Measurements from ENCODE around the gene SLC10A7. TPM values are rescaled to one million over a fixed set of nuclear protein-coding genes. Genes with fewer than 3 reads are reported as not detected.

SLC10A7 gene
- total RNA-seq, 4 donors from 2014 or later = 12.9 to 28.1 (median 19.5) TPM

DNA sequence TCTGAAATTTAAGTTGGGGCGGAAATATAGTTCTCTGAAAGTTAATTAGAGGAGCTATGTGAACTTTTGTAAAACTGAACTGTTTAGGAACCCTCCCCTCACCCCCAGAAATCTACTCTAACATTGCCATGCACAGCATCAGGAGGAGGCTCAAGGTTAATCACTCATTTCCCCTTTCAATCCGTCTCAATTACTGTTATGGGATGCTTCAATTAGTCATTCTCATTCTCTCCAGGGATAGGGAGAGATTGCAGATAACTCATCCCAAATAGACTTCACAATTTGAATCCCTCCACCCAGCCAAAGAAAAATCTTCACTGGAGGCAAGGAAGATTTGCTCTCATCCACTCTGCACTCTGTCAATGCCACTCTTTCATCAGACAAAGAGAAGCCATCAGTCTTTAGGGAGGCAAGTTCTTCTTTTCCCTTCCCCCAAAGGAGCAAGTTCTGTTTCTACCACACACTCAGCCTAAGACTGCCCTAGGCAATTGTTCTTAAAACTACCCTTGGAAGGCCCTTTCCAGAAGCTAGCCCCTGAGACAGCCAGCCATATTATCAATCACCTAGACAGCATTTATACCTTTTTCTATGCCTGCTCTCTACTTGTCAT lies 140.4 kb downstream of the SLC10A7 start:
- Histone ChIP-seq H3K36me3 (no peaks in the 10 kb centered on the region), H3K4me3 (no peak overlapping the region), H3K27ac (no peak overlapping the region), H3K27me3 (no peaks in the 10 kb centered on the region), H3K4me1 (no peaks in the 10 kb centered on the region), H3K9me3 (peaks cover 0 to 3% (median 0%) of the 10 kb centered on the region in 4 donors)
- TF ChIP-seq, protein P1, sequence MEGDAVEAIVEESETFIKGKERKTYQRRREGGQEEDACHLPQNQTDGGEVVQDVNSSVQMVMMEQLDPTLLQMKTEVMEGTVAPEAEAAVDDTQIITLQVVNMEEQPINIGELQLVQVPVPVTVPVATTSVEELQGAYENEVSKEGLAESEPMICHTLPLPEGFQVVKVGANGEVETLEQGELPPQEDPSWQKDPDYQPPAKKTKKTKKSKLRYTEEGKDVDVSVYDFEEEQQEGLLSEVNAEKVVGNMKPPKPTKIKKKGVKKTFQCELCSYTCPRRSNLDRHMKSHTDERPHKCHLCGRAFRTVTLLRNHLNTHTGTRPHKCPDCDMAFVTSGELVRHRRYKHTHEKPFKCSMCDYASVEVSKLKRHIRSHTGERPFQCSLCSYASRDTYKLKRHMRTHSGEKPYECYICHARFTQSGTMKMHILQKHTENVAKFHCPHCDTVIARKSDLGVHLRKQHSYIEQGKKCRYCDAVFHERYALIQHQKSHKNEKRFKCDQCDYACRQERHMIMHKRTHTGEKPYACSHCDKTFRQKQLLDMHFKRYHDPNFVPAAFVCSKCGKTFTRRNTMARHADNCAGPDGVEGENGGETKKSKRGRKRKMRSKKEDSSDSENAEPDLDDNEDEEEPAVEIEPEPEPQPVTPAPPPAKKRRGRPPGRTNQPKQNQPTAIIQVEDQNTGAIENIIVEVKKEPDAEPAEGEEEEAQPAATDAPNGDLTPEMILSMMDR (IDR thresholded peaks at IDR 0.05) = no peak
- no peak for TF ChIP-seq POLR2A (IDR thresholded peaks at IDR 0.05)
- DNase-seq = no peak

DNA sequence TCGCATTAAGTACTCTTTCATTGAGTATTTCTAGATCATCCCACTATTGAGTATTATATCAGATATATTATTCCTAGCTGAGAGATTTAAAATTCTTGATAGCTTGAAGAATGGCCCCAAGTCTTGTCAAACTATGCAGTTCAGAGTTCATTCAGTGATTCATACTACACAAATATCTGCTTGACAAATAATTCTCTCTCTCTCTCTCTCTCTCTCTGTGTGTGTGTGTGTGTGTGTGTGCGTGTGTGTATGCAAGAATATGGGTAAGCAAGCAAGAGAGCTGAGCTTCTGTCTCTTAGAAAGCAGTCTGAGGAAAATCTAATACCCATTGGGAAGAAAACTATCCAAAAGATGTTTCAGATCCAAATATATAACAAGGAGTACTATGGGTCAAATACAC lies 142.0 kb downstream of the SLC10A7 start:
- TF ChIP-seq, protein P1 (IDR thresholded peaks at IDR 0.05) = no peak
- no peak for TF ChIP-seq POLR2A (IDR thresholded peaks at IDR 0.05)
- H3K27me3 ChIP-seq = no peaks in the 10 kb centered on the region
- no peaks in the 10 kb centered on the region for H3K36me3 ChIP-seq
- DNase-seq = no peak
- no peak overlapping the region for H3K4me3 ChIP-seq
- peaks cover 0 to 4% (median 0%) of the 10 kb centered on the region in 4 donors for H3K9me3 ChIP-seq
- no peak overlapping the region for H3K27ac ChIP-seq
- no peaks in the 10 kb centered on the region for H3K4me1 ChIP-seq

DNA sequence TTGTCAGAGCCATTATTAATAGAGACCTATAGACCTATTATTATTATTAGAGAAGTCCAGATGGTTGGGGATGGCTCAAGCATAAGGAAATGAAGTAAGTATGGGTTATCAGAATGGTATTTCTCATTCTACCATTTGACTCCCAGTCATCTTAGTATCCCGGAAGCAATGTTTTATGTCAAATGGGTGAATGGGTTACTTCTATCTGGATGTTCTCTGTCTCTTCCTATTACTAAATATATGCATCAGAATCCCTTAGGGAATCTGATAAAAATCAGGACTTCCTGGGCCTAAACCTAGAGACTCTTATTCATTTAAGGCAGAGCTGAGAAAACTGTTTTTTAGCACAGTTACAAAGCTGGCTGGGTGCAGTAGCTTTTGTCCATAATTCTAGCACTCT lies 149.9 kb downstream of the SLC10A7 start:
- DNase-seq = no peak
- Histone ChIP-seq H3K27me3 (no peaks in the 10 kb centered on the region), H3K36me3 (no peaks in the 10 kb centered on the region), H3K9me3 (peaks cover 0 to 4% (median 0%) of the 10 kb centered on the region in 4 donors), H3K4me1 (no peaks in the 10 kb centered on the region), H3K4me3 (no peak overlapping the region), H3K27ac (no peak overlapping the region)
- TF ChIP-seq POLR2A (IDR thresholded peaks at IDR 0.05) = no peak
- TF ChIP-seq, protein P1 (IDR thresholded peaks at IDR 0.05) = no peak

DNA sequence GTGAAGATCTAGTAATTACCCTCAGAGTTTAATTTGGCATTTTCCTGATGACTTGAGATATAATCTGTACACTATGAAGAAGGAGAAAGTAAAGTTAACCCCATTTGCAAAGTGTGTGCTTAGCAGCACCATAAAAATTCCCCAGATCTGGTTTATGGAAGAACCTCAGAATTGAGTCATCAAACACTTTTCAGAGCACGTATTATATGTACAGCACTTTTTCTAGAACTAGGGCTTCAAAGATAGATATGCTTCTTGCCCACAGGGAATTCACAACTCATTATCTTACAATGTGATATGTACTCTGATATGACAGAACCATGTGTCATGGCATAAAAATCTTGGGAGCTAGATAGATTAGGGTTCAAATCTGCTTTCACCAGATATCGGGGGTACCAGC lies 150.9 kb downstream of the SLC10A7 start:
- Histone ChIP-seq H3K9me3 (no peaks in the 10 kb centered on the region), H3K4me1 (no peaks in the 10 kb centered on the region), H3K27ac (no peak overlapping the region), H3K27me3 (no peaks in the 10 kb centered on the region), H3K4me3 (no peak overlapping the region), H3K36me3 (no peaks in the 10 kb centered on the region)
- TF ChIP-seq, protein P1 (IDR thresholded peaks at IDR 0.05) = no peak
- TF ChIP-seq POLR2A (IDR thresholded peaks at IDR 0.05) = no peak
- no peak for DNase-seq

DNA sequence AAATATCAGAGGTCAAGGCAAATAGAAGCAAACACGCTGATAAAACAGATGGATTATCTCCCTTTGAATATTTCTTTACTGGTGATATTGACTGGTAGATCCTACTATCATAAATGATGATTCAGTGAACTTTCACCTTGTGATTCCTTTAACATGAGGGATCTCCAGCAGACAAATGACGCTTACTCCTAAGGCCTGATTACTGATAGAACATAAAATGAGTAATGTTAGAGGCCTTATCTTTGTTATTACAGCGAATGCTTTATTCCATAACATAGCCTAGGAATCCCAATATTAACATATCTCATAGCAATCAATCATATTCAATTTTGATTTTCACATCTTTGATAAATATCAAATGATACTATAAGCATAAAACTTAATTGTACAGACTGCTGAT lies 152.3 kb downstream of the SLC10A7 start:
- Histone ChIP-seq H3K36me3 (no peaks in the 10 kb centered on the region), H3K9me3 (no peaks in the 10 kb centered on the region), H3K4me3 (no peak overlapping the region), H3K27me3 (no peaks in the 10 kb centered on the region), H3K27ac (no peak overlapping the region), H3K4me1 (no peaks in the 10 kb centered on the region)
- TF ChIP-seq, protein P1 (IDR thresholded peaks at IDR 0.05) = no peak
- TF ChIP-seq POLR2A (IDR thresholded peaks at IDR 0.05) = no peak
- no peak for DNase-seq

DNA sequence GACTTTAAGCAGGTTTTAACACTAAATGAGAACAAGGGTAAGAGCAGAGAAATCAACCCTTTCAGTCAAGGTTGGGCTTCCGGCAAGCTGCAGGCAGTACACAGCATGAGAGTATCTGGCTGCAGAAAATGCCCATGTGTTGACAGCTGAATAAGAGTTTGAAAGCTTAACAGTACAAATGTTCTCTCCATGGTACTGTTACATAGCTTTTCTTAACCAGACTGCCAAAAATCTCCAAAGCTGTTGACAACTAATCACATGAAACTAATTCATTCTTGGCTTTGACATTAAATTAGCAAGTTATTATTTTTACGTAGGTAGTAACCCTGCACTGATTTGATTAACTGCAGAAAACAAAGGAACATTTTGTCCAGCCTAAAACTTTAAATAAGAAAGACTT lies 153.5 kb downstream of the SLC10A7 start:
- DNase-seq = no peak
- no peak overlapping the region for H3K4me3 ChIP-seq
- no peaks in the 10 kb centered on the region for H3K36me3 ChIP-seq
- no peaks in the 10 kb centered on the region for H3K4me1 ChIP-seq
- no peak overlapping the region for H3K27ac ChIP-seq
- TF ChIP-seq, protein P1 (IDR thresholded peaks at IDR 0.05) = no peak
- H3K27me3 ChIP-seq = no peaks in the 10 kb centered on the region
- no peaks in the 10 kb centered on the region for H3K9me3 ChIP-seq
